NCI-H1436 (cell line): ENCODE data around the gene EXOC3L4.
A peak's percentile ranks its signal among the peaks of the same experiment; 100 is the strongest.

Experiments
- DNase-seq: peaks from one replicate; lab custom pipeline; 2025; lab: John Stamatoyannopoulos, UW

EXOC3L4 gene

DNA sequence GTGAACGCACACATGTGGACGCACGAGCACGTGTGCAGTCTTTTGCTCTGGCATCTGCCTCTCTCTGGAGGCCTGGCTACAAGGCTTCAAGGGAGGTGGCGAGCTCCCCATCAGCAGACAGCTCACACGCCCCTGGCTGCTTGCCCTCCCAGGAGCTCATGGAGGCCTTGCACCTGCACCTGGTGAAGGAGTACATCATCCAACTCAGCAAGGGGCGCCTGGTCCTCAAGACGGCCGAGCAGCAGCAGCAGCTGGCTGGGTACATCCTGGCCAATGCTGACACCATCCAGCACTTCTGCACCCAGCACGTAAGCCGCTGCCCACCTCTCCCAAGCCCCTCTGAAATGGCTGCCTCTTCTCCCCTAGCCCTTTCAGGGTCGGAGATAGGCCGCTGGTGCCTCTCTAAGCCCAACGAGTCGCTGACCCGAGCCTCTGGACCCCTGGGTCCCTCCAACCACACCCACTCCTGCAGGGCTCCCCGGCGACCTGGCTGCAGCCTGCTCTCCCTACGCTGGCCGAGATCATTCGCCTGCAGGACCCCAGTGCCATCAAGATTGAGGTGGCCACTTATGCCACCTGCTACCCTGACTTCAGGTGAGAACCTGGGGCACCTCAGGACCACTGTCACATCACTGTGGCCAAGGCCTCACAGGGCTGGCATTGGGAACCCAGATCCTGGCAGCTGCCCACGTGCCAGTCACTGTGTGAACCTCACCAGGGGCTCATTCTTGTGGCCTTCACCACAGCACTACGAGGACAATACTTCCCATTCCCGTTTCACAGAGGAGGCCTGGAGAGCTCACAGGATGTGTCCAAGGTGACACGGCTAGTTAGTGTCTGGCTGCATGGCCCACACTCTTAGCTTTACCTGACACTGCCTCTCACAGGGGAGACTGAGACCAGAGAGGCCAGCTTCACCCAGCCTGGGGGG is 39.0 kb downstream of the EXOC3L4 start:
- no peak for DNase-seq

GRCh38 chr14:103134405-103134804 is 39.9 kb downstream of the EXOC3L4 start:
- no peak for DNase-seq

GRCh38 chr14:103134919-103135318 is 40.4 kb downstream of the EXOC3L4 start:
- DNase-seq, result no peak

DNA sequence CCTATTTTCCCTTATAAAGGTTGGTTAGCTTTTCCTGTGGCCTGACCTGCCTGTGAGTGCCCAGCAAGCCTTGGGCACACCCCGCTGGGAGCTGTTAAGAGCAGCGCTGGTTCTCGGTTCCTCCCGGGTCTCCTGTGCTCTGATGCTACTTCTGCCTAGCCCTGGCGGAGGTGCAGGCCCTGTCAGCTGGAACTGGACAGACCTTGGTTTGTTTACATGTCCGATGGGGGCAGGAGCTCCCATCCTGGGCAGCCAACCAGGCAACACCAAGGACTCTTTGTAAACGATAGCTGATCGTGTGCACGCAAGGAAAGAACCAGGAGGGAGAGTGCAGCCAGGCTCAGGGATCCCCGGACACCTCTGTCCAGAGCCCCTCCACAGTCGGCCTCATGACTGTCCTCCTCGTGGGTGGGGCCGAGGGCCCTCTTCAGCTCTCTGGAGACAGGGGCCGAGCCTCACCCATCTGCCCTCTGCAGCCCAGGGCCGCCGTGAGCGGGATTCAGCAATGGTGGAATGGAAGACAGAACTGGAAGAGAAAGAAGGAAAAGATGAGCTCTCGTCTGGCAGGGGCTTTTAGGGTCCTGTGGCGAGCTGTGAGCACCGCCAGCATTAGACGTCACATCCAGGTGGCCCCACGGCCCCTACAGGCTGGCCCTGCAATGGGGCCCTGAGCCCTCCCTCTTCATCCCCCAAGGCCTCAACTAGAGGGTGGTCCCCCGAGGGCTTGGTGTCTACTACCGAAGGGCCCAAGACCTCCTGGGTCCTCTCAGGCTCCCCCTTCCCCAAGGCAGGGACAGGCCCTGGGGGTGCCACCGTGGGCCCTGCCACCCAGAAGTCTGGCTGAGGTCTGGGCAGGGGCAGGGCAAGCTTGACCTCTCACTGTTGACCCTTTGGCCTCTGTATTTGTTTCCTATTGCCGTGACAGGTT is 41.1 kb downstream of the EXOC3L4 start:
- DNase-seq, result no peak

- DNase-seq, result no peak
Observed at GRCh38 chr14:103136388-103137271, 42.1 kb downstream of the EXOC3L4 start.

- no peak for DNase-seq
Observed at GRCh38 chr14:103137689-103138300, 43.3 kb downstream of the EXOC3L4 start.

GRCh38 chr14:103138301-103139131 is 44.0 kb downstream of the EXOC3L4 start:
- no peak for DNase-seq

DNA sequence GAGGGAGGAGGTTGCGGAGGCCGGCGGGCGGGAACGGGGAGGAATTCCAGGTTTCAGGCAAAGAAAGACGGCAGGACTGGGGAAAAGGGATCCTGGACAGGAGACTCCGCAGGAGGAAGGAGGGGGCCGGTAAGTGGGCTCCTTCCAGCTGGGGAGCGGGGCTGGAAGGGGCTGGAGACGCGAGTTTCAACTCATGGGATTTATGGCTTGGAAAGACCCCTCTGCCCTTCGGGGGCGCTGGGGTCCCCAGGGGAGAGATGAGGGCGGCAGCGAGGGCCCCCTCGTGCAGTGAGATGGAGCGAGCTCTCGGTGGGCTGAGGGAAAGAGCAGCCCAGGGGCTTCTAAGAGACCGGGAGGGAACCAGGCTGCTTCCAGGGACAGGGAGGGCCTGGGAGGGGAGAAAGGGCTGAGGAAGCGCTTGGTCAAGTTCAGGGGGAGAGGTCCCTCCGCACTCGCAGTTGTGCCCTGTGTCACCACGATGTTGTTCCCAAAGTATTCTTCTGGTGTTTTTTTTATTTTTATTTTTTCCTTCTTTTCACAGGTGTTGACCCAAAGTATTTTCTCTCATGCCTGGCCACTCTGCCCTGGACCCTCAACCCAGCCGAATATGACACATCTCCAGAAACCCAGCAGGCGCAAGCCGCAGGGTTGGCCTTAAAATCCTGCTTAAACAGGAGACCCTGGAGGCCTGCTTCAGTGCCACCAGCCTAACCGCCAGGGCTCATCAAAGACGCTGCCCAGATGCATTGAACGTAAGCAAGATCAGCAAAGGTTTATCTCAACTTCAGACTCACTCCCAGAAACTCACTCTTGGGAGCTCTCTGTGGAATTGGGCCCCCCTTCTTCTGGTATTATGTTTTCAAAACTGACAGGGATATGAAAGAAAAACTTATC is 44.9 kb downstream of the EXOC3L4 start:
- DNase-seq, result no peak

GRCh38 chr14:103140316-103141109 is 46.0 kb downstream of the EXOC3L4 start:
- DNase-seq, result peak; percentile 61

- DNase-seq, result peak; percentile 78
Observed at GRCh38 chr14:103141117-103141796, 46.7 kb downstream of the EXOC3L4 start.

- no peak for DNase-seq
Observed at GRCh38 chr14:103142026-103142425, 47.5 kb downstream of the EXOC3L4 start.

DNA sequence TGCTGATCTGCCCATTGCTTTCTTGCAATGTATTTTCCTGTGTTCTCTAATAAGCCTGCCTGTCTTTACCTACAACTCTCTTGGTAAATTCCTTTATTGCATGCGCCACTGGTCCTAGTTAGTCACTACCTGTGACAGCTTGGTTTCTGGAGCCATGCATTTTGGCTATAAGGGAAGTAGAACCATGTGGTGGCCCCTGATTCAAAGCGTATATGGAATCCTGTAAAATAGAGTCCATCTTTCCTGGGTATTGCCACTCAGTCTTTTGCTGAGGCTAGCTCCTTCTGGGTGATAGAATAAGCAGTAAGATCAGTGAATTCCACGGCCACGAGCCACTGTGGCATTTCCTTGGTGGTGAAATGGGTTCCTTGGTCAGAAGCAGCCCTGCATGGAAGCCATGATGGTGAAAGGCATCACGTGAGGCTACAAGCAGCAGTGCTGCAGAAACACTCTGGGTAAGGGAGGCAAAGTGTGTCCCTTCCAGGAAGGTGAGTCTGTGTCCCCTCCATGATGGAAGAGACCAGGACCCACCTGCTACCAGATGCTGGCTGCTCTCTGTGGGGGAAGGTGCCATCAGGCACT is 48.3 kb downstream of the EXOC3L4 start:
- DNase-seq, result no peak

DNA sequence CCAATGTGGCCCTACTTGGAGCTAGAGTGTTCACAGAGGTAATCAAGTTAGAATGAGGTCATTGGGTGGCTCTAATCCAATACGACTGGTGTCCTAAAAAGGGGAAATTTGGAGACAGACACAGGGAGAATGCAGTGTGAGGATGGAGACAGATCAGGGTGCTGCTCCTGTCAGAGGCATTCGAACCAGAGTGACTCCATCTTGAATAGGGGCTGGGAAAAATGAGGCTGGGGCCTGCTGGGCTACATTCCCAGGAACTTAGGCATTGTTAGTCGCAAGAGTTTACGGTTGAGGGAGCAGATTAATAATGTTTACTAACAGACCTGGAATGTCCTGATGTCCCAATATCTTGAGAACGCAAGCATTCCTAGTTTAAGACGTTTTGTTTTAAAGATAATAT is 49.0 kb downstream of the EXOC3L4 start:
- DNase-seq, result no peak

GRCh38 chr14:103144085-103144484 is 49.6 kb downstream of the EXOC3L4 start:
- no peak for DNase-seq

DNA sequence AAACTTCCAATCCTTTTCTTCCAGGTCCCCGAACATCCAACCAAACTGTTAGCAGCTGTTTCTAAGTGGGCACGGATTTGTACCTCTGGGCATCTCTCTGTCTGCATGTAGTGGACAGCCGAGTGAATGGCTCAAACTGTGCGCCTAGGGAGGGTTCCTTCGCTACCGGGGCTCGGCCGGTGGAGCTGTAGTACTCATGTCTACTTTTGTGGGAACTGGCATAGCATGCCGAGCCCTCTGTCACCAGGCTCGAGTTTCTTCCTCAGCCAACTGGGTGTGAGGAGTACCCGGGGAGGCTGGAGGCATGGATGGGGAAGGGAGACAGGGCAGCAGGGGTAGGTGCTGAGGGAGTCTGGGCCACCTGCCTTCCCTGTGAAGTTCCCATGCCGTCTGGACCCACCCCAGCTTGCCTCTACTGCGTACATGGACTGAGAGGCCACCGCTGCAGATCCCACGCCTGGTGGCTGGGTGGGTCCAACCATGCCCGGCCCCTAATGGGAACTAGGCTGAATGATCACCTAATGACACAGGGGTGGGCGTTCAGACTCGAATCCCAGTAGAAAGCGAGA is 51.7 kb downstream of the EXOC3L4 start:
- no peak for DNase-seq

DNA sequence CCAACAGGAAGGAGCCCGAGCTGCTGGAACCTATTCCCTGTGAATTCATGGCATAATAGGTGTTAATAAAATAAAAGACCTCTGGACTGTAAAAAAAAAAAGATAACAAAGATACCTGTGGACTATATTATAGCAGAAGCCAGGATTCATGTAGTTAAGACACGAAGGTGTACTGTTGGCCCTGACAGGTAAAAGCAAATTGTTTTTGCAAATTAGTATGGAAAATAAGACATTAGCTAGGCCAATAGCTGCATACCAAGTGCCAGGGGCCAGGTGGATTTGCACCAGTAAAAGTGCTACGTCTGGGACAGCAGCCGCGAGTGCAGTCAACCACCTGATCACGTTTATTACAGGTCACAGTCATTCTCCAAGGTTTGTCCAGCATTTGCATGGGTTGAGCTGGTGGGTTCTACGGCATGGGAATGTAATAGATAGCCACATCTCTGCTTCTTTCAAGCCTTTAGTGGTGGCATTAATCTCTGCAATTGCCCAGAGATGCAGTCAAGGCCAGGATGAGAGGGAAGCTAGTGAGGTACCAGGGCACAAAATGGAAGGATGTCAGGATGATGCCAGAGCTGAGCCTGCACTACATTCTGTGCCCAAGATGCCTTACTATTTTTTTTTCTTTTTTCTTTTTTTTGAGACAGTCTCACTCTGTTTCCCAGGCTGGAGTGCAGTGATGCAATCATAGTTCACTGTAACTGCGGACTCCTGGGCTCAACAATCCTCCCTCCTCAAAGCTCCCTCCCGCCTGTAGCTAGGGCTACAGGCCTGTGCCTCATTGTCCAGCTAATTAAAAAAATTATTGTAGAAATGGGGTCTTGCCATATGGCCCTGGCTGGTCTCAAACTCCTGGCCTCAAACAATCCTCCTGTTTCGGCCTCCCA is 55.1 kb downstream of the EXOC3L4 start:
- DNase-seq, result no peak
